IPS-20b (cell line): ENCODE results near the gene CREB3L1.

Source experiments
- H3K27ac ChIP-seq: one replicate; pipeline ENCODE4 v1.5.1; 2013; ENCODE audit warnings: low read length
- H3K27me3 ChIP-seq: 2 replicates; pipeline ENCODE4 v1.6.1; 2013; ENCODE audit warnings: mild to moderate bottlenecking, low read length, inconsistent platforms; ENCODE audit not compliant: insufficient read depth
- H3K36me3 ChIP-seq: 2 replicates; pipeline ENCODE4 v1.6.1; 2013; ENCODE audit warnings: low read depth, mild to moderate bottlenecking, inconsistent platforms, low read length, moderate library complexity; ENCODE audit not compliant: insufficient read depth
- H3K4me1 ChIP-seq: 2 replicates; pipeline ENCODE4 v1.6.1; 2013; ENCODE audit warnings: mild to moderate bottlenecking, control low read depth, inconsistent platforms, low read length, moderate library complexity; ENCODE audit not compliant: insufficient read depth
- H3K4me3 ChIP-seq: 2 replicates; pipeline ENCODE4 v1.5.1; 2013; ENCODE audit warnings: mild to moderate bottlenecking, low read length, inconsistent platforms
- H3K9ac ChIP-seq: 2 replicates; pipeline ENCODE4 v1.6.1; 2013; ENCODE audit warnings: low read depth, mild to moderate bottlenecking, inconsistent platforms, low read length, moderate library complexity
- H3K9me3 ChIP-seq: 2 replicates; pipeline ENCODE4 v1.6.1; 2013; ENCODE audit warnings: mild to moderate bottlenecking, low read depth, low read length, inconsistent platforms; ENCODE audit not compliant: insufficient read depth

The CREB3L1 gene

GRCh38 chr11:46367244-46367915 is 89.9 kb downstream of the CREB3L1 start:
- no peaks in the 10 kb centered on the region for H3K27me3 ChIP-seq
- no peak overlapping the region for H3K27ac ChIP-seq
- H3K36me3 ChIP-seq: peaks cover 27% of the 10 kb centered on the region
- H3K4me3 ChIP-seq: no peak overlapping the region
- H3K9ac ChIP-seq: no peak overlapping the region
- no peaks in the 10 kb centered on the region for H3K4me1 ChIP-seq
- H3K9me3 ChIP-seq: no peaks in the 10 kb centered on the region

- peaks cover 30% of the 10 kb centered on the region for H3K36me3 ChIP-seq
These were observed 90.4 kb downstream of the CREB3L1 start for GRCh38 chr11:46367916-46368267.

GRCh38 chr11:46369458-46370152 is 92.1 kb downstream of the CREB3L1 start:
- Histone ChIP-seq H3K4me1 (no peaks in the 10 kb centered on the region), H3K9ac (no peak overlapping the region), H3K4me3 (no peak overlapping the region), H3K27me3 (no peaks in the 10 kb centered on the region), H3K9me3 (no peaks in the 10 kb centered on the region), H3K27ac (no peak overlapping the region), H3K36me3 (peaks cover 41% of the 10 kb centered on the region)

More at GRCh38 chr11:46367916-46368267, 90.4 kb downstream of the CREB3L1 start:
- no peaks in the 10 kb centered on the region for H3K9me3 ChIP-seq
- H3K9ac ChIP-seq: no peak overlapping the region
- H3K4me3 ChIP-seq: no peak overlapping the region
- H3K27me3 ChIP-seq: no peaks in the 10 kb centered on the region
- H3K4me1 ChIP-seq: no peaks in the 10 kb centered on the region
- no peak overlapping the region for H3K27ac ChIP-seq

GRCh38 chr11:46370253-46370652 is 92.8 kb downstream of the CREB3L1 start:
- H3K27me3 ChIP-seq: no peaks in the 10 kb centered on the region
- H3K9me3 ChIP-seq: no peaks in the 10 kb centered on the region
- H3K4me3 ChIP-seq: no peak overlapping the region
- no peaks in the 10 kb centered on the region for H3K4me1 ChIP-seq
- H3K36me3 ChIP-seq: peaks cover 48% of the 10 kb centered on the region
- no peak overlapping the region for H3K9ac ChIP-seq
- H3K27ac ChIP-seq: no peak overlapping the region
